Thoracic aorta (tissue), 2 donors: ENCODE data around the gene SYTL5. TPM values are rescaled to one million over a fixed set of nuclear protein-coding genes. Genes with fewer than 3 reads are reported as not detected.

Source experiments
- ATAC-seq: fragments of 150-250 bp; one replicate; pipeline ENCODE4 v1.8.0; 2017; ENCODE audit warnings: low read depth; ENCODE audit not compliant: insufficient number of reproducible peaks, low FRiP score
- DNase-seq: peaks from one replicate; pipeline ENCODE4 v3.0.0-alpha.2; 2020; ENCODE audit warnings: low spot score
- H3K27ac ChIP-seq, 2 donors: fragments of 200-600 bp; sonication (generic); 1 replicate in 1 of 2; 2 replicates in 1 of 2; pipeline ENCODE4 v1.5.1; 2016; ENCODE audit warnings: mild to moderate bottlenecking in 2 of 2, moderate library complexity in 2 of 2
- H3K27me3 ChIP-seq: fragments of 200-600 bp; sonication (generic); replicated peaks from 2 replicates; pipeline ENCODE4 v1.6.0; 2016; ENCODE audit warnings: mild to moderate bottlenecking; ENCODE audit not compliant: insufficient read depth
- H3K36me3 ChIP-seq: fragments of 200-600 bp; sonication (generic); one replicate; pipeline ENCODE4 v1.5.1; 2016
- H3K4me1 ChIP-seq, 2 donors: fragments of 200-600 bp; sonication (generic); 1 replicate in 1 of 2; 2 replicates in 1 of 2; pipeline versions ENCODE4 v1.5.1 to v1.6.0; 2016; ENCODE audit warnings: low read depth in 2 of 2, mild to moderate bottlenecking in 1 of 2; ENCODE audit not compliant: control insufficient read depth in 1 of 2
- H3K4me3 ChIP-seq: fragments of 200-600 bp; sonication (generic); 2 replicates; pipeline ENCODE4 v1.5.1; 2016; ENCODE audit warnings: mild to moderate bottlenecking
- H3K9me3 ChIP-seq: fragments of 200-600 bp; sonication (generic); 2 replicates; pipeline ENCODE4 v1.5.1; 2016
- CTCF ChIP-seq: fragments of 200-600 bp; sonication (generic); IDR thresholded peaks from one replicate; pipeline ENCODE4 v1.5.1; 2019; ENCODE audit warnings: antibody characterized with exemption
- total RNA-seq, 2 donors: library from RNA; depleted of rRNA; stranded (reverse); fragments of >200 nt; gene quantifications; one replicate each; pipeline versions ENCODE4 v1.1.0 to v1.2.3, GENCODE V29; 2016

The SYTL5 gene
- total RNA-seq, 2 donors from 2014 or later = not detected

- ATAC-seq (no peak), DNase-seq (no peak)
- no peaks in the 10 kb centered on the region for H3K27me3 ChIP-seq
- no peaks in the 10 kb centered on the region for H3K36me3 ChIP-seq
- H3K4me1 ChIP-seq = no peaks in the 10 kb centered on the region
- no peak overlapping the region for H3K4me3 ChIP-seq
- H3K9me3 ChIP-seq = no peaks in the 10 kb centered on the region
- TF ChIP-seq CTCF = no peak
- no peak overlapping the region for H3K27ac ChIP-seq
Observed at GRCh38 chrX:38055170-38055847, 49.0 kb downstream of the SYTL5 start.

- DNase-seq (no peak), ATAC-seq (no peak)
Observed at GRCh38 chrX:38060331-38060878, 54.1 kb downstream of the SYTL5 start.

GRCh38 chrX:38061335-38061734 is 55.0 kb downstream of the SYTL5 start:
- H3K4me3 ChIP-seq = no peak overlapping the region
- no peak for TF ChIP-seq CTCF
- ATAC-seq (no peak), DNase-seq (no peak)
- no peaks in the 10 kb centered on the region for H3K27me3 ChIP-seq
- H3K4me1 ChIP-seq = no peaks in the 10 kb centered on the region
- H3K9me3 ChIP-seq = no peaks in the 10 kb centered on the region
- H3K27ac ChIP-seq = no peak overlapping the region
- H3K36me3 ChIP-seq = no peaks in the 10 kb centered on the region

More at GRCh38 chrX:38060331-38060878, 54.1 kb downstream of the SYTL5 start:
- H3K27me3 ChIP-seq = no peaks in the 10 kb centered on the region
- H3K36me3 ChIP-seq = no peaks in the 10 kb centered on the region
- H3K9me3 ChIP-seq = no peaks in the 10 kb centered on the region
- H3K4me1 ChIP-seq = no peaks in the 10 kb centered on the region
- H3K27ac ChIP-seq = no peak overlapping the region
- no peak overlapping the region for H3K4me3 ChIP-seq
- no peak for TF ChIP-seq CTCF

GRCh38 chrX:38066934-38067333 is 60.6 kb downstream of the SYTL5 start:
- no peak for ATAC-seq
- no peak for TF ChIP-seq CTCF

GRCh38 chrX:38069273-38069672 is 62.9 kb downstream of the SYTL5 start:
- ATAC-seq = no peak
- no peak overlapping the region for H3K27ac ChIP-seq
- TF ChIP-seq CTCF = no peak
- H3K9me3 ChIP-seq = no peaks in the 10 kb centered on the region
- H3K4me1 ChIP-seq = no peaks in the 10 kb centered on the region
- no peak overlapping the region for H3K4me3 ChIP-seq
- DNase-seq = no peak
- H3K36me3 ChIP-seq = no peaks in the 10 kb centered on the region
- no peaks in the 10 kb centered on the region for H3K27me3 ChIP-seq

More at GRCh38 chrX:38066934-38067333, 60.6 kb downstream of the SYTL5 start:
- H3K36me3 ChIP-seq = no peaks in the 10 kb centered on the region
- no peaks in the 10 kb centered on the region for H3K4me1 ChIP-seq
- H3K4me3 ChIP-seq = no peak overlapping the region
- H3K9me3 ChIP-seq = no peaks in the 10 kb centered on the region
- no peak overlapping the region for H3K27ac ChIP-seq
- no peaks in the 10 kb centered on the region for H3K27me3 ChIP-seq
- no peak for DNase-seq
